Type B pancreatic cell (in vitro differentiated cells): ENCODE data around the gene LRP1B. TPM values are rescaled to one million over a fixed set of nuclear protein-coding genes. Genes with fewer than 3 reads are reported as not detected.

Experiments
- DNase-seq: peaks from one replicate; pipeline ENCODE4 v3.0.0; 2021; ENCODE audit warnings: mixed read lengths; ENCODE audit not compliant: unreplicated experiment; ENCODE audit errors: extremely low spot score
- H3K27ac Mint-ChIP-seq: 2 replicates; pipeline ENCODE4 v1.8.0; 2021; ENCODE audit warnings: mild to moderate bottlenecking, mixed read lengths
- H3K27me3 Mint-ChIP-seq: 2 replicates; pipeline ENCODE4 v1.8.0; 2021; ENCODE audit warnings: mixed read lengths
- H3K36me3 Mint-ChIP-seq: 2 replicates; pipeline ENCODE4 v1.8.0; 2021; ENCODE audit warnings: mixed read lengths
- H3K4me1 Mint-ChIP-seq: one replicate; pipeline ENCODE4 v1.8.0; 2021; ENCODE audit warnings: mixed read lengths; ENCODE audit not compliant: unreplicated experiment
- H3K4me3 Mint-ChIP-seq: 2 replicates; pipeline ENCODE4 v1.8.0; 2021; ENCODE audit warnings: mild to moderate bottlenecking, mixed read lengths
- H3K9me3 Mint-ChIP-seq: 2 replicates; pipeline ENCODE4 v1.8.0; 2021; ENCODE audit warnings: mixed read lengths
- CTCF ChIP-seq: fragments of 200-600 bp; sonication (generic); conservative IDR thresholded peaks from 2 replicates; pipeline ENCODE4 v1.5.0; 2021; ENCODE audit warnings: antibody characterized with exemption, mild to moderate bottlenecking
- total RNA-seq: library from RNA; stranded (reverse); gene quantifications from 2 replicates; pipeline ENCODE4 v1.2.1, GENCODE V29; 2021; ENCODE audit warnings: low replicate concordance

Gene LRP1B
- total RNA-seq, 1 donor from 2014 or later = 16.0 TPM

GRCh38 chr2:140603416-140603815 lies 1527.4 kb downstream of the LRP1B start:
- Mint-ChIP-seq H3K9me3 (no peaks in the 10 kb centered on the region), H3K4me3 (no peak overlapping the region), H3K4me1 (no peaks in the 10 kb centered on the region), H3K36me3 (no peaks in the 10 kb centered on the region), H3K27me3 (no peaks in the 10 kb centered on the region), H3K27ac (no peak overlapping the region)
- no peak for DNase-seq
- no peak for TF ChIP-seq CTCF

- Mint-ChIP-seq H3K36me3 (no peaks in the 10 kb centered on the region), H3K9me3 (no peaks in the 10 kb centered on the region), H3K27me3 (peaks cover 3% of the 10 kb centered on the region), H3K4me3 (no peak overlapping the region), H3K4me1 (no peaks in the 10 kb centered on the region), H3K27ac (no peak overlapping the region)
- TF ChIP-seq CTCF = no peak
- DNase-seq = no peak
Observed at GRCh38 chr2:140601801-140602200, 1529.0 kb downstream of the LRP1B start.

GRCh38 chr2:140601342-140601741 lies 1529.5 kb downstream of the LRP1B start:
- H3K9me3 Mint-ChIP-seq = no peaks in the 10 kb centered on the region

GRCh38 chr2:140600116-140600515 lies 1530.7 kb downstream of the LRP1B start:
- no peaks in the 10 kb centered on the region for H3K36me3 Mint-ChIP-seq
- H3K27me3 Mint-ChIP-seq = peaks cover 8% of the 10 kb centered on the region
- no peak overlapping the region for H3K4me3 Mint-ChIP-seq

More at GRCh38 chr2:140601342-140601741, 1529.5 kb downstream of the LRP1B start:
- H3K27ac Mint-ChIP-seq = no peak overlapping the region
- TF ChIP-seq CTCF = no peak
- H3K4me3 Mint-ChIP-seq = no peak overlapping the region
- DNase-seq = no peak
- peaks cover 6% of the 10 kb centered on the region for H3K27me3 Mint-ChIP-seq
- no peaks in the 10 kb centered on the region for H3K36me3 Mint-ChIP-seq
- no peaks in the 10 kb centered on the region for H3K4me1 Mint-ChIP-seq

GRCh38 chr2:140597836-140598235 lies 1533.0 kb downstream of the LRP1B start:
- Mint-ChIP-seq H3K36me3 (no peaks in the 10 kb centered on the region), H3K27ac (no peak overlapping the region), H3K9me3 (no peaks in the 10 kb centered on the region), H3K4me3 (no peak overlapping the region), H3K27me3 (peaks cover 11% of the 10 kb centered on the region), H3K4me1 (no peaks in the 10 kb centered on the region)
- no peak for TF ChIP-seq CTCF
- no peak for DNase-seq

More at GRCh38 chr2:140600116-140600515, 1530.7 kb downstream of the LRP1B start:
- DNase-seq = no peak
- Mint-ChIP-seq H3K9me3 (no peaks in the 10 kb centered on the region), H3K4me1 (no peaks in the 10 kb centered on the region), H3K27ac (no peak overlapping the region)
- TF ChIP-seq CTCF = no peak

- Mint-ChIP-seq H3K27me3 (peaks cover 11% of the 10 kb centered on the region), H3K4me1 (no peaks in the 10 kb centered on the region), H3K9me3 (no peaks in the 10 kb centered on the region), H3K4me3 (no peak overlapping the region), H3K36me3 (no peaks in the 10 kb centered on the region), H3K27ac (no peak overlapping the region)
- no peak for TF ChIP-seq CTCF
- no peak for DNase-seq
Observed at GRCh38 chr2:140597205-140597604, 1533.6 kb downstream of the LRP1B start.
